ENCODE results near the gene SNN.

Gene SNN

GRCh38 chr16:11666103-11667055, 1.9 kb upstream of the SNN start:
- no peak for DNase-seq

- no peak for DNase-seq
These were observed 933 bp upstream of the SNN start for GRCh38 chr16:11667221-11667823.

DNA sequence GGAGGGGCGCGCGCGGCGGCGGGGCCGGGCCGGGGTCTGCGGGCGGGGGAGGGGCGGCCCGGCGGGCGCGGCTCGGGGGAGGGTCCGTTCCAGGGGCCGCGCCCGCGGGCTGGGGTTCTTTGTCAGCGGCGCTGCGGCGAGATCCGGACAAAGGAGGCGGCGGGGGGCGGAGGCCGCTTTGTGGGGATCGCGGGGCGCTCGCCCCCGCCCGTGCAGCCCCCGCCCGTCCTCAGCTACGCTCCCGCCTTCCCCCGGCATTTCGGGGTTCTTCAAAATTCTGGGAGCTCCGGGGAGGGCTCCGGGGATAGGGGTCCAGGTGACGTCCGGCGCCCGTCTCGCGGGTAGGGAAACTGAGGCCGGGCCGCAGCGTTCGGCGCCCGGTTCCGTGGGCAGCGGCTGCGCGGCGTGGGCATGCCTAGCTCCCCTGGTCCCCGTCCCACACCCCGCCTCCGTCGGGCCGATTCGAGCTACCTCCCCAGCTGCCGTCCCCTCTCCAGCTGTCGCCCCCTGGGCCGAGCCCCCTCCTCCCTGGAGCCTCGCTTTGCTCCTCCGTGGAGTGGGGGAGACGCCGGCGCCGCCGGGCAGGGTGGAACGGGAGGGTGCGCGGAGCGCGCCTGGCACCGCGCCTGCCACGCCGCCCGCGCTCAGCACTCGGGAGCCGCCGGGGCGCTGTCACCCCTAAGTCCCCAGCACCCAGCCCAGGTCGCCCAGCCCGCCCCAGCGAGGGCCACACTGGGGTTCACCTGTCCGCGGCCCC, 546 bp downstream of the SNN start:
- peak in 9 of 56 donors; percentile 13 to 63 (median 32) for DNase-seq

DNA sequence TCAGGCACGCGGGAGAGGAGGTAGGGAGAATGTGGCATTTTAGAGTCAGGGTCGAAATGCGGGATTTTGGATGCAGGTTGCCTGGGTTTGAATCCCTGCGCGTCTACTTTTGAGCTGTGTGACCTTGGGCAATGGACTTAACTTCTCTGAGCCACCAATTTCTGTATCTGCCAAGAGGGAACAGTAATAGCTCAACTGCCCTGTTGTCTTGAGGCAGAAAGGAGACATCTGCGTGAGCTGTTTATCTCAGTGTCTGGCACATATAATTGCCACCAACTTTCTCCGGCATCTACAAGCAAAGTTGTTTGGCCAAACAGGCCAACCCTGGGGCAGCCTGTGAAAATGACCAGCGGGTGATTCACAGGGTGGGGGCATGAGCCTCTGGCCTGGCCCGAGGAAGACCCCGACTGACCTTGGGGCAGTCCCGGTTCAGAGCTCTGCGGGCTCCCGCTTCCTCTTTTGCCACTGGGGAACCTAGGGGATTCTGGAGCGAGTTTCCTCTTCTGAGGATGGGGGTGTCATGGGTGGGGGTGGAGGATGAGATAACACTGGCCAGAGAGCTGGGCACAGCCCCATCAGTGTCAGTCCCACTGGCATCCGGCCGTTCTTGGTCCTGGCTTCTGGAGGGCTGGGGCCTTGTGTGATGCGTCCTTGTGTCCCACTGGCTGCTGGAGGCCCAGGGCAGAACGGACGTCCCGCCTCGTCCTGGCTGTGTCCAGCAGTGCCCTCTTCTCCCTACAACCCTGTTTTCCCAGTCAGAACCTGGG, 1.3 kb downstream of the SNN start:
- peak in 30 of 56 donors; percentile 18 to 67 (median 39) for DNase-seq

- peak in 9 of 56 donors; percentile 19 to 55 (median 32) for DNase-seq
These were observed 2.2 kb downstream of the SNN start for GRCh38 chr16:11670171-11671131.

GRCh38 chr16:11671271-11671670, 3.0 kb downstream of the SNN start:
- no peak for DNase-seq

DNA sequence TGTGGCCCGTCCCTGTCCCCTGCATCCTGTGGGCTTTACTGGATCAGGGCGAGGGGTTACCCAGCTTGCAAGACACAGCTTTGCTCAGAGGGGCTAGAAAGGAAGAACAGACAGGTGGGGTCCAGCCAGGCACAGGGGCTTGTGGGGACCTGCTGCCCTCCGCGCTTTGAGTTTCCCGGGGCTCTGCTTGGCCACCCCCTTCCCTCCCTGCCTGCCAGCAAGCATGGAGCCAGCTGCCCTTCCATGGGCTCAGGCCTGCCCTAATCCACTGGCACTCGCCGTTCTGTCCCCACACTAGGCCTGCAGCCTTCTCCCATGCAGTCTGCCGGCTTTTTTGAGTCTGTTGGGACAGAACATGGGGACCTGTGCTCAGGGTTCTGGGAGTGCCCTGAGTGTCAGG, 3.4 kb downstream of the SNN start:
- DNase-seq = peak in 2 of 56 donors; percentile 8 to 14

DNA sequence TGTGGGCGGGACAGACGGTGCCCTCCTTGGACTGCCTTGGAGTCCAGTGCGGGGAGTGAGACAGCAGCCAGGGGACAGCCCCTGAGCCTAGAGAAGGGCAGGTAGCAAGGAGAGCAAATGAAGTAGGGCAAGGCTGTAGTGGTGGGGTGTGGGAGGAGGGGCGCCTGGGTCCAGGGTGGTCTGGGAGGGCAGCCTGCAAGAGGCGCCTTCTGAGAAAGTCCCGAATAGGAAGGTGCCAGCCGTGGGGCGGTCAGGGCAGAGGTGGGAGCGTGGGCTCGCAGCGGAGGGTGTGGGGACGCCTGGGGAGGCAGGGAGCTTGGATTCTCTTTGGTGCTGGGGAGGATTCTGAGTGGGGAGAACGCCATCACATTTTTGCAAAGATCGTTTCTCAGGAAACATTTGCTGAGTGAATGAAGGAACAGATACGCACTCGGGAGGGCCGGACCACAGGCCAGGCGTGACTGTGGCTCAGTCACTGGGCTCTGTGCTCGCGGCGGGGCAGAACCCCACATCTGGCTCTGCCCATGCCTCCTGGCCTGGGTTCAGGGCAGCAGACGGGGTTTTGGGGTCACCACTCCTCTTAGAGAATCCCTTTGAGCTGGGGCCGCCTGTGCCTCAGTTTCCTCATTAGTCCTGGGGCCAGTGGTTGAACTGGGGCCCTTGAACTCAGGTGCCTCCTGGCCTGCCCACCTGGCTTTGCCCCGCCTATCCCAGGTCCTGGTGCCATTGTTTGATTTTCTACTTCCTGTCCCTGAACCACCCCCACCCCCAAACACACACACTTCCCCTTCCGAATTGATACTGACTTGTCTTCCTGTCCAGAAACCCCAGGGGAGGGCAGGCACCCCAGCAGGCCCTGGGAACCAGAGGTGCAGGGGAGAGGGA, 4.2 kb downstream of the SNN start:
- peak in 1 of 56 donors; percentile 8 for DNase-seq

DNA sequence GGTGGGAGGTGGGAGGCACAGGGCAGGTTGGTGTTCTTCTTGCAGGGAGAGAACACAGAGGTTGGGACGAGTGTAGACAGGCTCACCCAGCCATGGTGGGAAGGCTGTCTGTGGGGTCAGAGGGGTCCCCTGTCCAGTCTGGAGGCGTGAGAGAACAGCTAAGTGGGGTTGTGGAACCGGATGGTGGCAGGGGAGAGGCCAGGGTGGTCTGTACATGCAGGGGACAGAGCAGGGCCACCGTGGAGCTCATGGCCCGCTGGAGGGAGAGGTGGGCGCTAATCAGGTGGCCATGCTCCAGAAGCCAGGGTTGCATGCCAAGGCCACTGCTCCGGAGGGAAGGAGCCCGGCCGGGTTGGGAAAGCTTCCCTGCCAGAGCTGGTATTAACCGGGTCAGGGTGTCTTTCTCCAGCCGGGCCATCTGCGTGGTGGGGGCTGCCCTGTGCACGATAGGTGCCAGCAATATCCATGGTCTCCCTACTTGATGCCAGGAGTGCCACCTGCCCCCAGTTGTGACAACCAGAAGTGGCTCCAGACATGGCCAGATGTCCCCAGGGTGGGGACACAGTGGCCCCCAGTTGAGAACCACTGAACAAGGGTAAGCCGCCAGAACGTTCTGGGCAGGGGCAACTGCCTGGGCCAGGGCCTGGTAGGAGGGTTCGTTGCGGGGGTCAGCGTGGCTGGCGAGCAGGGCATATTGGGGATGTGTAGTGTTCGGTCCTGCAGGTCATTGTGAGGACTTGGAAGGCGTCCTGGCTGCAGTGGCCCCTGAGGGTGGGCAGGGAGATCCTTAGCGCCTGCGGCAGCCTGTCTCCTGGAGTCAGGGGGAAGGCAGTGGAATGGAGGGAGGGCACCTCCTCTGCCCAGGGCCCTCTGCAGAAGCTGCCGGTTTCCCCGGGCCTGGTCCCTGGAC, 5.1 kb downstream of the SNN start:
- peak in 9 of 56 donors; percentile 17 to 57 (median 38) for DNase-seq

- peak in 1 of 56 donors; percentile 46 for DNase-seq
These were observed 6.0 kb downstream of the SNN start for GRCh38 chr16:11674001-11674817.

GRCh38 chr16:11674818-11675560, 6.7 kb downstream of the SNN start:
- DNase-seq = peak in 4 of 56 donors; percentile 6 to 44 (median 14)

- DNase-seq = peak in 2 of 56 donors; percentile 14 to 40
These were observed 7.6 kb downstream of the SNN start for GRCh38 chr16:11675561-11676511.

GRCh38 chr16:11676799-11677198, 8.5 kb downstream of the SNN start:
- no peak for DNase-seq

DNA sequence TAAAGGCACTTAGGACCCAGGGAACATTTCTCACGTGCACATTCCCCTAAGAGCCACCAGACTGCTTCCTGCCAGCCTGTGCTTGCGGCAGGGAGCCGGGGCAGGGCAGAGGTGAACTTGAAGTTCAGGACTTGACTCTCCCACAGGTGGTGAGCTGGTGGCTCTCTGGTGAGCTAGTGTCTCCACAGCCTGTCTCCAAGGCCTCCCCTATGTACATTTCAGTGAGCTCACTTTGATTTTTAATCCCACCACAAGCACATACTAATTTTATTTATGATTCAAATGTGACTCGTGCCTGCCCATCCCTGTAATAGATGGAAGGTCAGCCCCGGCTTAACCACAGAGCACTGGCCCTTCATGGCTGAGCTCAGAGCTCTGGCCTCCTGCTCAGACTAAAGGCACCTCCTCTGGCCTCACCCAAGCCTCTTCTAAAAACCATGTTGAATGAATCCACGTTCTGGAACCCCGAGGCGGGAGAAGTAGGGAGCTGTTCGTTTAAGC, 9.2 kb downstream of the SNN start:
- no peak for DNase-seq
